ENCODE measurements around the gene CCDC85C. TPM values are rescaled to one million over a fixed set of nuclear protein-coding genes. Genes with fewer than 3 reads are reported as not detected.

The CCDC85C gene
- total RNA-seq, 2 experiments from 2014 or later: 6.4 to 15.0 TPM

DNA sequence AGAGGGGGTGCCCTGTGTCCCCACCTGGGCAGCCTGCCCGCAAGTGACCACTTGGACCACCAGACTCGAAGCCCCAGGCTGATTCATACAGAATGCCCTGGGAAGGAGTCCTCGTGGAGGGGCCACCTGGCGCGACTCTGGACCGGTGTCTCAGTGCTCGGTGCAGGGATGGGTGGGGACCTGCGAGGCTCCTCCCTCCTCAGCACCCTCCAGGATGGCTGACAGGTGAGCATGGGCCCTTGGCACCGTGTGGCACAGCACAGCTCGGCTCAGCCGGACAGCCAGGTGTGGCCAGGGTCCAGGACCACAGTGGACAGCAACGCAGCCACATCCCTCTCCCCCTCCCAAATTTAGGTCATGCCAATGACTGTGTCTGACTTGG is 78.3 kb downstream of the CCDC85C start:
- H3K79me2 ChIP-seq (ENCODE audit: insufficient read depth, low read depth, low read length): no peaks in the 10 kb centered on the region
- no peaks in the 10 kb centered on the region for H3K4me1 ChIP-seq (ENCODE audit: insufficient read depth, low read length, poor library complexity, severe bottlenecking)
- intact Hi-C loops (cut with micrococcal nuclease; ENCODE audit: unreplicated experiment): no loop called here
- H3K9me2 ChIP-seq (ENCODE audit: insufficient read depth, low read length): no peaks in the 10 kb centered on the region
- CTCF ChIA-PET (ENCODE audit: unreplicated experiment): no interaction called here
- H3K36me3 ChIP-seq (ENCODE audit: insufficient read depth, low read length): no peaks in the 10 kb centered on the region
- H3K27ac ChIP-seq (ENCODE audit: low read depth, low read length, poor library complexity, severe bottlenecking): no peak overlapping the region
- no TSS peak for BruUV-seq (replicated peaks)
- H3K9me3 ChIP-seq (ENCODE audit: low read length): no peaks in the 10 kb centered on the region
- POLR2A ChIA-PET: no interaction called here
- no peak overlapping the region for H2AFZ ChIP-seq (ENCODE audit: low read length)
- TF ChIP-seq, protein P1, sequence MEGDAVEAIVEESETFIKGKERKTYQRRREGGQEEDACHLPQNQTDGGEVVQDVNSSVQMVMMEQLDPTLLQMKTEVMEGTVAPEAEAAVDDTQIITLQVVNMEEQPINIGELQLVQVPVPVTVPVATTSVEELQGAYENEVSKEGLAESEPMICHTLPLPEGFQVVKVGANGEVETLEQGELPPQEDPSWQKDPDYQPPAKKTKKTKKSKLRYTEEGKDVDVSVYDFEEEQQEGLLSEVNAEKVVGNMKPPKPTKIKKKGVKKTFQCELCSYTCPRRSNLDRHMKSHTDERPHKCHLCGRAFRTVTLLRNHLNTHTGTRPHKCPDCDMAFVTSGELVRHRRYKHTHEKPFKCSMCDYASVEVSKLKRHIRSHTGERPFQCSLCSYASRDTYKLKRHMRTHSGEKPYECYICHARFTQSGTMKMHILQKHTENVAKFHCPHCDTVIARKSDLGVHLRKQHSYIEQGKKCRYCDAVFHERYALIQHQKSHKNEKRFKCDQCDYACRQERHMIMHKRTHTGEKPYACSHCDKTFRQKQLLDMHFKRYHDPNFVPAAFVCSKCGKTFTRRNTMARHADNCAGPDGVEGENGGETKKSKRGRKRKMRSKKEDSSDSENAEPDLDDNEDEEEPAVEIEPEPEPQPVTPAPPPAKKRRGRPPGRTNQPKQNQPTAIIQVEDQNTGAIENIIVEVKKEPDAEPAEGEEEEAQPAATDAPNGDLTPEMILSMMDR (conservative IDR thresholded peaks at IDR 0.05; ENCODE audit: low read length): no peak
- H4K20me1 ChIP-seq (ENCODE audit: insufficient read depth, low read length): no peaks in the 10 kb centered on the region
- no peak overlapping the region for H3K4me2 ChIP-seq (ENCODE audit: low read length)
- DNase-seq (ENCODE audit: low spot score): no peak
- no peak overlapping the region for H3K4me3 ChIP-seq (ENCODE audit: low read depth, low read length, poor library complexity, severe bottlenecking)

DNA sequence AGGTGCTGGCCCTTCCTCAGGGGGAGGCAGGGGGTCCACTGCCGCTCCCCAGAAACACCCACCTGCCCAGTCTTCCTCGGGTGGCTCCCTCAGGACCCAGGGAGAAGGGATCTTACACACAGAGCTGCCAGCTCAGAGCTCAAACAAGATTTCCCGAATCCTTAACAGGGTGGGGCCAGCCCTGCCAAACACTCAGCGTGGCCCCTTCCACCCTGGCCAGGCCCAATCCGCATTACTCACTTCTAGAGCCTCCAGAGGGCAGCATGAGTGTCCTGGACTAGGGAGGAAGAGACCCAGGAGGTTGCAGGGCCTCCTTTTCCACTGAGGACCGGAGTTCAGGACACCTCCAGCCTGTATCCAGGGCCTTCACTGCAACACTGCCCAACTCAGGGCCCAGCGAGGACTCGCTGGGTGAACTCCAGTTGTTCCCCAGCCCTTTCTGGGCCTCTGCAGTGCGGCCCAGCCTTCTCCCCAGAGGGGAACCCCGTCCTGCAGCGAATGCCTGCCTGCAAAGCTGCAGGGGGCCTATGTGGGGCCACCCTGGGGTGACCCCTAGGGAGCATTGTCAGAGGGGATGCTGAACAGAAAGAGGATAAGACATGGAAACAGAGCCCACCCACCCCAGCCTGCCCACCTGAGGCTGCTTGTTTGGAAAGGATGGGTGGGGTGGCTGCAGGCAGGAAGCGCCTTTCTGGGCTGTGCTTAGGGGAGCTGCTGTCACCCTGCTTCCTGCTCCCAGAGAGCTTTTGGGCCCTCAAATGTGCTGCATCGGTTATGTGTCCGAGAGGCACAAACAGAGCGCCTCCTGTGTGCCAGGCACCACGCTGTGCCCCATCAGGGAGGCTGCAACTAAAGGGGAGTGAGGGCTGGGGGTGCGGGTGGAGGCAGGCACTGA is 79.0 kb downstream of the CCDC85C start:
- Histone ChIP-seq H3K4me3 (ENCODE audit: low read depth, low read length, poor library complexity, severe bottlenecking) (no peak overlapping the region), H3K9me3 (ENCODE audit: low read length) (no peaks in the 10 kb centered on the region), H3K4me1 (ENCODE audit: insufficient read depth, low read length, poor library complexity, severe bottlenecking) (no peaks in the 10 kb centered on the region), H3K9me2 (ENCODE audit: insufficient read depth, low read length) (no peaks in the 10 kb centered on the region), H3K27ac (ENCODE audit: low read depth, low read length, poor library complexity, severe bottlenecking) (no peak overlapping the region), H3K79me2 (ENCODE audit: insufficient read depth, low read depth, low read length) (no peaks in the 10 kb centered on the region), H2AFZ (ENCODE audit: low read length) (no peak overlapping the region), H3K4me2 (ENCODE audit: low read length) (no peak overlapping the region), H3K36me3 (ENCODE audit: insufficient read depth, low read length) (no peaks in the 10 kb centered on the region), H4K20me1 (ENCODE audit: insufficient read depth, low read length) (no peaks in the 10 kb centered on the region)
- TF ChIP-seq, protein P1 (conservative IDR thresholded peaks at IDR 0.05; ENCODE audit: low read length): peak; percentile 34; the same call in 1 of the 2 replicates
- no peak for TF ChIP-seq EZH2phosphoT487 (IDR thresholded peaks at IDR 0.05; ENCODE audit: borderline replicate concordance, low read depth, low read length)
- peak; percentile 17 for DNase-seq (ENCODE audit: low spot score)
- no TSS peak for BruUV-seq (replicated peaks)
- ChIA-PET POLR2A (interaction anchor here (0.6 kb wide), 1 partner anchor 58 kb away, joined by 3 read pairs; no protein-coding TSS in a partner anchor), CTCF (ENCODE audit: unreplicated experiment) (interaction anchor here (0.6 kb wide), 2 partner anchors 387 to 649 kb away, joined by 3 to 4 read pairs; no protein-coding TSS in a partner anchor)
- intact Hi-C loops (cut with micrococcal nuclease; ENCODE audit: unreplicated experiment): no loop called here

DNA sequence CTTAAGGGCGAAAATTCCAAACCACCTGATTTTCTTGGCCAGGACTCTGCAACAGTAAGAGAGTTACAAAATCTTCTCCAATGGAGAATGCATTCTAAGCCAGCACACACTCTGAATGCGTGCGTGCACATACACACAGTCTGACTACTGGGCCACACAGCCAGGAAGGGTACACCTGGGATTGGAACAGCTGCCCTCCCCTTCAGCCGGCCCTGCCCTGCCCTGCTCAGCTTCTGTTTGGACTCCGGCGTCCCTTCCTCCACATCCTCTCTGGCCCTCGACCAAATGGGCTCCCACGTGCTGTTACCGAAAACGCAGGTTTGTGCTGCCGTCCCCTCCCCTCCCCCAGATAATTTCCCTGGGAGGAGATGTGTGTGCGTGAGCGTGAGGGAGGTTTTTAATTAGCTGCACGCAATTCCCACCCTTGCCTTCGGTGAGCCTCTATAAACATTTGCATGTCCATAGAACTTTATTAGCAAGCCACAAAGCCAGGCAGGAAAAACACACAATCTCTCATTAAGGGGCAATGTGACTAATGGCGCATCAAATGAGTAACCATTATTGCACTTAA is 79.8 kb downstream of the CCDC85C start:
- intact Hi-C loops (cut with micrococcal nuclease; ENCODE audit: unreplicated experiment): no loop called here
- Histone ChIP-seq H3K27ac (ENCODE audit: low read depth, low read length, poor library complexity, severe bottlenecking) (no peak overlapping the region), H3K4me3 (ENCODE audit: low read depth, low read length, poor library complexity, severe bottlenecking) (no peak overlapping the region), H4K20me1 (ENCODE audit: insufficient read depth, low read length) (no peaks in the 10 kb centered on the region), H2AFZ (ENCODE audit: low read length) (no peak overlapping the region), H3K9me2 (ENCODE audit: insufficient read depth, low read length) (no peaks in the 10 kb centered on the region), H3K4me2 (ENCODE audit: low read length) (no peak overlapping the region), H3K79me2 (ENCODE audit: insufficient read depth, low read depth, low read length) (no peaks in the 10 kb centered on the region), H3K36me3 (ENCODE audit: insufficient read depth, low read length) (no peaks in the 10 kb centered on the region), H3K9me3 (ENCODE audit: low read length) (no peaks in the 10 kb centered on the region), H3K4me1 (ENCODE audit: insufficient read depth, low read length, poor library complexity, severe bottlenecking) (no peaks in the 10 kb centered on the region)
- TF ChIP-seq, protein P1 (conservative IDR thresholded peaks at IDR 0.05; ENCODE audit: low read length): no peak
- no peak for TF ChIP-seq EZH2phosphoT487 (IDR thresholded peaks at IDR 0.05; ENCODE audit: borderline replicate concordance, low read depth, low read length)
- CTCF ChIA-PET (ENCODE audit: unreplicated experiment): interaction anchor here (0.6 kb wide), 1 partner anchor 388 kb away, joined by 3 read pairs; no protein-coding TSS in a partner anchor
- no peak for DNase-seq (ENCODE audit: low spot score)
- BruUV-seq (replicated peaks): no TSS peak
- POLR2A ChIA-PET: interaction anchor here (0.6 kb wide), 1 partner anchor 59 kb away, joined by 3 read pairs; no protein-coding TSS in a partner anchor

Measured in OCI-LY7 (cell line).